Activated CD4-positive, alpha-beta T cell treated with anti-CD3 and anti-CD28 coated beads, Interleukin-2, amount 50 U/mL, for 48 hours (primary cell): ENCODE results near the gene ELL2.
A peak's percentile ranks its signal among the peaks of the same experiment; 100 is the strongest.

Source experiments
- DNase-seq, 2 experiments: peaks; one replicate each; pipeline ENCODE4 v3.0.0-alpha.2; 2020

Gene ELL2

DNA sequence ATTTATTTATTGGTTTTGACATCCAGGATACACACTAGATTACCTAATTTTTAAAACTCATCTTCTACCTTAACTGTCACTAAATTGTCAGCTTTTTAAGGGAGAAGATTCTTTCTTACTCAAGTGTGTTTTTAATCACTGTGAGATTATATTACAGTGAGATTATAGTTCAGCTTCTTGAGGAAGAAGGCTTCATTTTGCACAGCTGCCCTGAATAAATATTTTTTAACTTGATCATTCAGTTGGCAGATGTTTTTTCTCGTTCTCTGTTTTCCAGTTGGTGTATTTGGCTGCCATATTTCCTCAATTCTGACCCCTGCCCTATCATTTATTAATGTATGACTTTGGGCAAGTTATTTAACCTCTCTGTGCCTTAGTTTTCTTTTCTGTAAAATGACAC, 15.0 kb upstream of the ELL2 start:
- no peak for DNase-seq

DNA sequence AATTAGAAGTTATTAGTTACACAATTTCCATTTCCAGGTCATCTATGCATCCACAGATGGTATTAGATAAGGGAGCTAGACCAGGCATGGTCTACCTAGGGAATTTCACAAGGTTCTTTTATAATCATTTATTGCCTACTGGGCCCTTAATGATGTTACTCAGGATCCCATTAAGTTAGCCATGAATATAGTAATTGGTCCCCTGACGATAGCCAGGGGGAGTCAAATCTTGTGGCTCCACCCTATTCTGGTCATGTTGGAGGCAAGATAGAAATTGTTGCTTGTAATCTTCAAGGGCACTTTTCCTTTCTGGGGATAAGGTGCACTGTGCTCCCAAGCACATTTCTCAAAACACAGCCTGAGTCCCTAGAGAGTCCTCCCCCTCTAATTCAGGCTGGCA, 14.1 kb upstream of the ELL2 start:
- DNase-seq = no peak

GRCh38 chr5:95973793-95974325, 12.2 kb upstream of the ELL2 start:
- DNase-seq = no peak

DNA sequence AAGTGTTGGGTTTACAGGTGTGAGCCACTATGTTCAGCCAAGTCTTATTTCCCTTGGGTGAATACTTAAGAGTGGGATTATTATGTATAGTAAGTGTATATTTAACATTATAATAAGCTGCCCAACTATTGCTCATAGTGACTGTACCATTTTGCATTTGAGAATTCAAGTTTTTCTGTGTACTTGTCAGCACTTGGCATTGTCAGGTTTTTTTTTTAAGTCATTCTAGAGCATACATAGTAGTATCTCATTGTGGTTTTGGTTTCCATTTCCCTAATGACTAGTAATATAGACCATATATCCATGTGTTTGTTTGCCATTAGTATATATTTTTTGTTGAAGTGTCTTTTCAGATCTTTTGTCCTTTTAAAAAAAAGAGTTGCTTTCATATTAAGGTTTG, 10.5 kb upstream of the ELL2 start:
- no peak for DNase-seq

GRCh38 chr5:95970359-95970704, 8.7 kb upstream of the ELL2 start:
- DNase-seq = no peak

DNA sequence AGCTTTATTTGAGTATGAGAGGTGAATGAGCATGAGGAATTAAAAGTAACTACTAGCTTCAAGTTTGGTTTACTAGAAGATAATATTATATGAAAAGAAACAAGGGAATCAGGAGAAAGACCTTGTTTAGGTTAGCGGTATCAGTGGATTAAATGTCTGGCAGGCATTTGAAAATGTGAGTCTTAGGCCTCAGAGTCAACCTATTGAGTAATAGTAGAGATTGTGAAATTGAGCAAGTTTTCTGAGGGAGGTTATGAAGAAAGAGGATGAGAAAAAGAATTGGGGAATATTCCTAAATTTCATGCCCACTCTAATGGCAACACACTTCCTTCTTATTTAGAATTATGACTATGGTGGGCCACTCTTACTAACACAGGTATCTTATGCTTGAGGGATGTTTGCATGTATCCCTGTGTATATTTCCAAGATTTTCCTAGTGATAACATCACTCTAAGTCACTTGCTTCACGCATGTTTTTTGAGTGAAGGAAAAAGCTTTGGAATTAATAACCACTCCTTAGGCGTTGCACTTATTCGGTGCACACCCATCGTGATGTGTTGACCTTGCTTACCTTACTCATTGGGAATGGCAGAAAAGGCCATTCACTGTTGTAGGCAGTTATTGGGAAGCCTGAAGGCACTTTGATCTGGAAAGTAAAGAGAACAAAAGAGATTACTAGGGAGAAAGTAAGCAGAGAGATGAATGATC, 8.2 kb upstream of the ELL2 start:
- no peak for DNase-seq

GRCh38 chr5:95969055-95969454, 7.4 kb upstream of the ELL2 start:
- no peak for DNase-seq

DNA sequence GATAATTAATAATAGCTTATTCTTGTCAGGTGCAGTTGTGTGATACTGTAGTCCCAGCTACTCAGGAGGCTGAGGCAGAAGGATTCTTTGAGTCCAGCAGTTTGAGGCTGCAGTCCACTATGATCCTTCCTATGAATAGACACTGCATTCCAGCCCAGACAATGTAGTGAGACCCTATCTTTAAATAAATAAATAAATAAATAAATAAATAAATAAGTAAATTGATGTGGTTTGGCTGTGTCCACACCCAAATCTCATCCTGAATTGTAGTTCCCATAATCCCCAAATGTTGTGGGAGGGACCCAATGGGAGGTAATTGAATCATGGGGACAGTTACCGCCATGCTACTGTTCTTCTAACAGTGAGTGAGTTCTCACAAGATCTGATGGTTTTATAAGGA, 5.6 kb upstream of the ELL2 start:
- DNase-seq = no peak

DNA sequence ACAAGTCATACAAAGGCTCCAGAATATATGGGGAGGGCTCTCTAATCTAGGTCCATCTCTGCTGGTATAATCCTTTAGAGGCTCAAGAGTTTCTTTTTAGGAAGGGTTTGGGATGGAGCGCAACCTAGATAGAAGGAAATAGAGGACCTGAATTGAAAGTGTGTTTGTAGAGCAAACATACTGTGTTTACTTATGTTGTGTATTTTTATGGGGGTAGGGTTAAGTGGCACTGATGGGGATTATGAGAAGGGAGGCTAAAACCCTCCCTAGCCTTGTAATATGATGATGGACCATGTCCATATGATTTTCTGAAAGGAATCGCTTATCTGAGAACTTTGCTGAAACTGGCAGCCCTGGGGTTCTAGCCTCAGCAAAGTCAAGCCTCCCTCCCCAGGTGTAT, 4.4 kb upstream of the ELL2 start:
- DNase-seq = no peak

- DNase-seq = peak in 1 of 2 experiments; percentile 55
Observed at GRCh38 chr5:95963650-95964410, 2.2 kb upstream of the ELL2 start.

- peak in 1 of 2 experiments; percentile 40 for DNase-seq
Observed at GRCh38 chr5:95962785-95963184, 1.1 kb upstream of the ELL2 start.

DNA sequence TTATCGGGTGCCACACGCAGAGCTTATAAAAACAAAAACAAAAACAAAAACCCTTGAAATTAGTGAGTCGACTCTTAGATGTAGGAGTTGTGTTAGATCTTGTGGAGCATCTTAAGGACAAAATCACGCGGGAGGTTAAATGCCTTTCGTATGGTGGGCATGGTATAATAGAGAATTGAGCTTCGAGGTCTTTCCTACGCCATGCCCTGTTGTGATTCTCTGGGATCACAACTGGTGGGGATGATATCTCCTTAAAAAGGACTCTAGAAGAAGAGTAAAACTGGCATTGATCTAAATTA, 773 bp upstream of the ELL2 start:
- DNase-seq = no peak

GRCh38 chr5:95960667-95961616, 709 bp downstream of the ELL2 start:
- peak; percentile 76 to 79 for DNase-seq

DNA sequence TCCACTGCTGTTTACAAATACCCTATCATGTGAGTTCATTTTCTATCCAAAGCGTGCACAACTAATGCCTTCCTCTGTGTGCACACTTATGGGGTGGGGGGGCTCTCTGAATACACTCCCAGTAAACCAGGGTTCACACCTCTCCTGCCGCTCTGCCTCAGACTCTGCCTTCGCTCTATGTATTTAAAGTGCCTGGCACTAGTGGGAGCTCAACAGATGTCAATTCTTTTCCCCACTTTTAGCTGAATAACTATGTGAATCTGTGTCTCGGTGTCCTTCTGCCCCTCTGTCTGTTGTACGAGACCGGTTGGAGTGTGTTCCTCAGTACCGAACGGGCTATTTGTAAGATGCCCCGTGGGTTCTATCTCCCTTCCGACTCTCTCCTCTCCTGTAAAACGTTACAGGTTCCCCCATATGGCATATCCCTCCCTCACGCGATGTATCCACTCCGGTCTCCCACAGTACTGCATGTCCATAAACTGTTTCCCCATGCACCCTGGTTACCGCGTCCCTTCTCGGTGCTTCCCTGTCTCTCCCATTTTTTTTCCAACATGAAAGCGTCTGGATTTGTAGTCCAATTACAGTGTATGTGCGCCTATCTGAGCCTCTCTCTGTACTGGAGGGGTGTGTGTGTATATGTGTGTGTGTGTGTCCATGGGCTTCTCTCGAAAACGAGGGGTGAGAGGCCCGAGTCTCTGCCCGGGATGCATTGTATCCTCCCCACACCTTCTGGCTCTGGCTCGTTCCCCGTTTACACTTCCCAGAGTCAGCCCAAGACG, 1.6 kb downstream of the ELL2 start:
- peak in 1 of 2 experiments; percentile 10 for DNase-seq

DNA sequence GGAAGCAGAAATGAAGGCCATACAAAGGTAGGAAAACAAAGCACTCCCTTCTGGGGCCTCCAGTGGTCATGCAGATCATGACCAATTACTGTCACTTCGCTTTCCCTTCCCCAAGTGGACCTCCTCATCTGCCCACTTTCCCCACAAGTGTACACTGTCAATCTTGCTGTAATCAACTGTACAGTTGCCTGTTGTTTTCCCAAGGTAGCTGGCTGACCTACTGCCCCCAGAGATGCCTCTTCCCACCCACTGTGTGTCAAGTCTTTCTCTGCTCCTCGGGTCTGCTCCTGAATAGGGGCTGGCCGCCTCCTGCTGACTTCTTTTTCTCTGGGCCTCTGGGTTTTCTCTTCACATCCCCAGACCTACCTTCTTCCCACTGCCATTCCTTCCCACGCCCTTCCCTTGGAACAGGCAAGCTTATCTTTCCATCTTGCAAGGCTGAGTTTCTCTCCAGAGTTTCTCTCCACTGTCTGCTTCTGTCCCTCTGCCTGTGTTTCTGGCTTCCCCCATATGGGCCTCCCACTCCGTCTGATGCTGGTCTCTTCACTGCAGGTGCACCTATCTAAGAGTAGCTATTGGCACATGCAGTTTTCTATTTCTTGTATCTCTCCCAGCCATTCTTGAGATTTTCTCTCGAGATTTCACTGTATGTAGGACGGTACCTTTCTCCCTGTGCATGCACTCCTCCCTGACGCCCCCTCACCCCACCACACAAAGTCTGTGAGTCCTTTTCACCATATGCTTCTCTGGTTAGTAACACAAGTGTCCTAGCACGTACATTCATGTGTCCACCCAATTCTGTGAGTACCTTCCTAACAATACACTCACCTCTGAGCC, 2.4 kb downstream of the ELL2 start:
- no peak for DNase-seq

DNA sequence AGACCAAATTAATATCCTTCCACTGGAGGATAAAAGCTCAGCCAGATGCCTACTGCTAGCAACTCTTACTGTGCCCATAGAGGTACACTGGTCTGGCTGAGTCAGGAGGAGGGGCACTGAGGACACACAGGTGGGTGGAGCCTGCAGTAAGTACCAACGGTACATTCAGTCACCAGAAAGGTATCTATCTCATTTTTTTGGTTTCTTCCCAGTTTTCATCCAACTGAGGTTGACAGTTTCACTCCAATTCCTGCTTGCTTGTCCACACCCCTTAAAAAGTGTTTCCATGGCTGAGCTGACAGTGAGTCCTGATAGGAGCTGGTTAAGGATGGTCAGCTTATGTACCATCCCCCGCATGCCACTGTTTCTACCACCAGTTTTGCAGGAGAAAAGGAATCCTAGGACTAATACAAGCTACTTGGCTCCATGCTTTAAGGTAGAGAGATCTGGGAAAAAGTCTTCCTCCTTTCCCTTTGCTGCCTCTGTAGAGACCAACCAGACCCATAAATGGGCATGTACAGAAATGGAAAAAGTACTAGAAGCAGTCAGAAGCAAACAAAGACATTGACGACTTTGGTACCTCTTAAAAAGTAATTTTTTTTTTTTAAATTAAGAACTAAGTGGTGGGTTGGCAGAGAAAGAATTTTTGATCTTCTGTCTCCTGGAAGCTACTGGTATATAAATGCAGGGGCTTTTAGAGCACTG, 3.2 kb downstream of the ELL2 start:
- DNase-seq = peak in 1 of 2 experiments; percentile 10

DNA sequence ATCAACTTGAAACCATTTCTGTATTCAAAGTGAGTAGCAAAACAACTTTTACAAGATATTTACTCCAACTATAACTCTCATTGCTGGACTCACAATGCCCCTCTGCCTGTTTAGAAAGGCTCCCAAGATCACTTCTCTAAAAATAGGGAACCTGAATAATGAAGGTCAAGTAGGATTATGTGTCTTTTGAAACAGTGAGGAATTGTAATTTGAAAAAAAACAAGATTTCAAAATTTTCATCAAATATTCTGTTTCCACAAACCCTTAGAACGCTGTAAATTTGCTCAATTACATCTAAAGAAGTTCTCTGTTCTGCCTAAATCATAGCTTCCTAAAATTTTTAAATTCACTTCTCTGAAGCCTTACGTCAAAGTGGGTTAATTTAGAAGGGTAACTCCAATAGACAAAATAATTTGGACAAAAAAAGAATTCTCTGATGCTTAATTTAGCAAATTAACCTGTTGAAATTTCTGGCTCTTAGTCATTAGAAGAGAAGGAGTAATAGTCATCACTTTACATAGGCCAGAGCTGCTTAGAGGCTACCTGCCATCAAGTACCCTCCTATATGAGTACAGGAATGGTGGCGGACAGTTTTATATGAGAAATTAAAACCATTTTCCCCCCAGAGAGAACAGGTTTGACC, 4.0 kb downstream of the ELL2 start:
- DNase-seq = no peak

DNA sequence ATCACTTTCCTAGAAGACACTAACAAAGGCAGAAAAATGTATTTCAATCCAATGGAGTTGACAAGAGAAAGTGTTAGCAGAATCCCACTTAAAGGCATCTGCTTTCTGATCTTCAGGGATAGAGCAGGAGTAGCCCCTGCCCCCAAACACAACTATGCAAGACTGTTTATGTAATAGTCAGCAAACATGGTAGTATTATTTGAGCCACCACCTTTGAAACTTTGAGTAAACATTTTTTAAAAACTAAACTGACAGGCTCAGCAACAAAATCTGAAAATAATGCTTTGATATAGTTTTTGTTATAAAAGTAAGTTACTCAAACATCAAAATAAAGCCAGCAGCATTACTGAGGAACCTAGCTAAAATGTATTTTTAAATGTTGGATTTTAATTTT, 4.8 kb downstream of the ELL2 start:
- DNase-seq = no peak

GRCh38 chr5:95956021-95956899, 5.4 kb downstream of the ELL2 start:
- no peak for DNase-seq
